Adrenal gland (tissue), 12 donors: ENCODE results near the gene FAM81B. TPM values are rescaled to one million over a fixed set of nuclear protein-coding genes. Genes with fewer than 3 reads are reported as not detected.

Source experiments
- DNase-seq, 7 donors: peaks; one replicate each; pipeline ENCODE4 v3.0.0-alpha.2; 2019 to 2020
- H3K27ac ChIP-seq, 5 donors: fragments of 200-600 bp; sonication (generic) in 4 of 5; 1 replicate in 3 of 5; 2 replicates in 2 of 5; pipeline versions ENCODE4 v1.5.1 to v1.8.0; 2016 to 2020; ENCODE audit warnings: mild to moderate bottlenecking in 1 of 5
- H3K27me3 ChIP-seq: fragments of 200-600 bp; 2 replicates; pipeline ENCODE4 v1.8.0; 2021
- H3K36me3 ChIP-seq, 2 donors: fragments of 200-600 bp; replicated peaks in 1 of 2; 1 replicate in 1 of 2; 2 replicates in 1 of 2; pipeline versions ENCODE4 v1.5.1 to v1.8.0; 2018 to 2022
- H3K4me1 ChIP-seq, 2 donors: fragments of 200-600 bp; replicated peaks in 1 of 2; 1 replicate in 1 of 2; 2 replicates in 1 of 2; pipeline versions ENCODE4 v1.5.1 to v1.8.0; 2018 to 2021
- H3K4me3 ChIP-seq, 4 donors: fragments of 200-600 bp; sonication (generic) in 3 of 4; one replicate each; pipeline ENCODE4 v1.5.1; 2016 to 2018
- H3K9me3 ChIP-seq, 3 donors: fragments of 200-600 bp; sonication (generic) in 1 of 3; replicated peaks in 1 of 3; 1 replicate in 2 of 3; 2 replicates in 1 of 3; pipeline versions ENCODE4 v1.5.1 to v1.8.0; 2016 to 2021
- POLR2A ChIP-seq, 2 donors: fragments of 450-650 bp; IDR thresholded peaks; one replicate each; pipeline ENCODE4 v1.6.1; 2017; ENCODE audit warnings: antibody characterized with exemption in 2 of 2, mild to moderate bottlenecking in 2 of 2, moderate library complexity in 1 of 2
- WGBS, 4 donors: extraction: QIAGEN DNeasy Blood & Tissue Kit in 2 of 4; methylation state at CpG; one replicate each; pipeline versions ENCODE4 v1.1.5 to v1.1.7; 2013 to 2017; 5-methylcytosine and 5-hydroxymethylcytosine counted together
- intact Hi-C, 2 donors: fragments of 100-400 bp; cut with DNase I; formaldehyde crosslinking; loops; one replicate each; pipeline versions ENCODE4 v1.14.1 to v1.15.0; 2022 to 2023
- polyA plus RNA-seq, 3 donors: library from polyadenylated mRNA; stranded (reverse); fragments of 200-250 nt in 2 of 3; fragments of 350-450 nt in 1 of 3; fragmentation: Illumina TruSeq in 1 of 3; extraction: RNeasy Lipid Tissue Mini Kit (QIAGEN cat#74804) in 1 of 3; gene quantifications; one replicate each; pipeline ENCODE4 v1.2.3, GENCODE V29; 2013 to 2014
- total RNA-seq, 9 donors: library from RNA; depleted of rRNA in 4 of 9; stranded (reverse); fragments of >200 nt in 4 of 9; fragments of 120-200 nt in 1 of 9; fragmentation: NEBNext Ultra II Directional in 1 of 9; extraction: Animal tissue kit (Norgen Biotek cat#: 25700) in 1 of 9; gene quantifications; one replicate each; pipeline versions ENCODE4 v1.1.0 to v1.2.4, GENCODE V29; 2013 to 2023
- TF ChIP-seq, protein P1 (sequence below), 6 experiments: fragments of 450-650 bp in 4 of 6; fragments of 200-600 bp in 2 of 6; sonication (generic) in 1 of 6; IDR thresholded peaks; 1 replicate in 5 of 6; 2 replicates in 1 of 6; pipeline versions ENCODE4 v1.5.1 to v1.8.0; 2016 to 2021; ENCODE audit warnings: antibody characterized with exemption in 6 of 6, mild to moderate bottlenecking in 2 of 6, moderate library complexity in 1 of 6
- donor health status: healthy with polysubstance abuse.
- donor health status: Bipolar disorder and iron deficiency.
- donor health status: DM: yes; HTN: yes; CAD: no.
- donor health status: DM: no; HTN: no; CAD: no.
- donor health status: DM: no; HTN: no; CAD: no.
- donor health status: DM: yes; HTN: yes; CAD: no.

Gene FAM81B
- total and polyA plus RNA-seq, 12 donors = 0.16 to 0.71 (median 0.35) TPM; not detected in 7

DNA sequence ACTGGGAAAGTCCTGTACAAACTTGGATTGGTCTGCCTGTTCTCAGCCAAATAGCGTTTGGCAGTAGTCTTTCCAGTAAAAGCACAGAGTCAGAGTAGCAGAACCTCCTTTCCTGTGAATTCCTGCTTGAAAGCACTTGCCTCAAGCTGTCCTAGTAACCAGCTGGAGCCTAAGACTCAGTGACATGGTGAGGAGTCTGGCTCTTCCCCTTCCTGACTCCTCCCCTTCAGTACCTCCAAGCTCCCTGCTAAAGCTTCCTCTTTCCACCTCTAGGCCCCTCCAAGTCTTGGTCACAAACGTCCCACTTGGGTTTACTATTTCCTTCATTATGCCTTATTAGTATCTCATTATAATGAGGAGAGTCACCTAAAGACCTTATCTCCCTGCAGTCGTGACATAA lies 21.4 kb upstream of the FAM81B start:
- Histone ChIP-seq H3K36me3 (no peaks in the 10 kb centered on the region), H3K4me3 (no peak overlapping the region), H3K4me1 (no peaks in the 10 kb centered on the region), H3K27ac (no peak overlapping the region), H3K9me3 (no peaks in the 10 kb centered on the region), H3K27me3 (no peaks in the 10 kb centered on the region)
- 51 to 56% (median 53%) methylated on average over 3 of the region's 3 CpGs for WGBS, 4 donors
- no peak for TF ChIP-seq POLR2A (IDR thresholded peaks at IDR 0.05)
- TF ChIP-seq, protein P1, sequence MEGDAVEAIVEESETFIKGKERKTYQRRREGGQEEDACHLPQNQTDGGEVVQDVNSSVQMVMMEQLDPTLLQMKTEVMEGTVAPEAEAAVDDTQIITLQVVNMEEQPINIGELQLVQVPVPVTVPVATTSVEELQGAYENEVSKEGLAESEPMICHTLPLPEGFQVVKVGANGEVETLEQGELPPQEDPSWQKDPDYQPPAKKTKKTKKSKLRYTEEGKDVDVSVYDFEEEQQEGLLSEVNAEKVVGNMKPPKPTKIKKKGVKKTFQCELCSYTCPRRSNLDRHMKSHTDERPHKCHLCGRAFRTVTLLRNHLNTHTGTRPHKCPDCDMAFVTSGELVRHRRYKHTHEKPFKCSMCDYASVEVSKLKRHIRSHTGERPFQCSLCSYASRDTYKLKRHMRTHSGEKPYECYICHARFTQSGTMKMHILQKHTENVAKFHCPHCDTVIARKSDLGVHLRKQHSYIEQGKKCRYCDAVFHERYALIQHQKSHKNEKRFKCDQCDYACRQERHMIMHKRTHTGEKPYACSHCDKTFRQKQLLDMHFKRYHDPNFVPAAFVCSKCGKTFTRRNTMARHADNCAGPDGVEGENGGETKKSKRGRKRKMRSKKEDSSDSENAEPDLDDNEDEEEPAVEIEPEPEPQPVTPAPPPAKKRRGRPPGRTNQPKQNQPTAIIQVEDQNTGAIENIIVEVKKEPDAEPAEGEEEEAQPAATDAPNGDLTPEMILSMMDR (IDR thresholded peaks at IDR 0.05) = no peak
- no peak for DNase-seq
- intact Hi-C loops = no loop called here

- no peak overlapping the region for H3K4me3 ChIP-seq
- WGBS, 4 donors = 68 to 72% (median 72%) methylated on average over 7 of the region's 7 CpGs
- no peak for TF ChIP-seq POLR2A (IDR thresholded peaks at IDR 0.05)
- TF ChIP-seq, protein P1 (IDR thresholded peaks at IDR 0.05) = no peak
- DNase-seq = no peak
- H3K36me3 ChIP-seq = no peaks in the 10 kb centered on the region
- no peaks in the 10 kb centered on the region for H3K9me3 ChIP-seq
- no peaks in the 10 kb centered on the region for H3K27me3 ChIP-seq
- intact Hi-C loops = no loop called here
- no peak overlapping the region for H3K27ac ChIP-seq
- H3K4me1 ChIP-seq = no peaks in the 10 kb centered on the region
These were observed 17.1 kb upstream of the FAM81B start for GRCh38 chr5:95374061-95374460.

- TF ChIP-seq, protein P1 (IDR thresholded peaks at IDR 0.05) = no peak
- no peak for TF ChIP-seq POLR2A (IDR thresholded peaks at IDR 0.05)
- Histone ChIP-seq H3K9me3 (no peaks in the 10 kb centered on the region), H3K4me1 (no peaks in the 10 kb centered on the region), H3K36me3 (no peaks in the 10 kb centered on the region), H3K27ac (no peak overlapping the region), H3K27me3 (no peaks in the 10 kb centered on the region), H3K4me3 (no peak overlapping the region)
- intact Hi-C loops = no loop called here
- WGBS, 4 donors = 61 to 69% (median 64%) methylated on average over 4 of the region's 4 CpGs
- DNase-seq = no peak
These were observed 15.6 kb upstream of the FAM81B start for GRCh38 chr5:95375591-95375990.

DNA sequence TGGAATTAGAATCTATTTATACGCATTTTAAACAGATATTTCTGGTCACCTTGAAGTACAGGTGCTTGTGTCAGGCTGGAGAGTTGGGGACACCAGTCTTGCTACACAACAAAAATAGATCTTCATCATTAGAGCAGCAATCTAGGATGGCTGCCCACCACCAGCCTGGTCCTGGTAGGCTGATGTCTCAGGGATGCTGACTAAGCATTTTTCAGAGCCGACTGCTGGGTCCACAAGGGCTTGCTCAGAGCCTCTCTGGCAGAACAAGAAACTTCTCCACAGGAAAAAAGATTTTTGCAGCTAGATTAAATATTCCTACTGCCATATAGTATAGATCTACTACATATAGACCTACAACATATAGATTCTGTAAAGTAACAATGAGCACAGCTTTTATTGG lies 12.0 kb upstream of the FAM81B start:
- intact Hi-C loops = no loop called here
- TF ChIP-seq POLR2A (IDR thresholded peaks at IDR 0.05) = no peak
- TF ChIP-seq, protein P1 (IDR thresholded peaks at IDR 0.05) = no peak
- H3K9me3 ChIP-seq = no peaks in the 10 kb centered on the region
- H3K27me3 ChIP-seq = no peaks in the 10 kb centered on the region
- no peak overlapping the region for H3K27ac ChIP-seq
- 45 to 75% (median 64%) methylated on average over 2 of the region's 2 CpGs for WGBS, 4 donors
- H3K36me3 ChIP-seq = no peaks in the 10 kb centered on the region
- no peaks in the 10 kb centered on the region for H3K4me1 ChIP-seq
- H3K4me3 ChIP-seq = no peak overlapping the region
- DNase-seq = no peak
